Transverse colon (tissue), 4 donors: ENCODE measurements around the gene AGMO. TPM values are rescaled to one million over a fixed set of nuclear protein-coding genes. Genes with fewer than 3 reads are reported as not detected.
A peak's percentile ranks its signal among the peaks of the same experiment; 100 is the strongest.

Experiments used
- DNase-seq: peaks from one replicate; pipeline ENCODE4 v3.0.0-alpha.2; 2019
- H3K27ac ChIP-seq, 4 donors: fragments of 200-600 bp; sonication (generic); 2 replicates each; pipeline ENCODE4 v1.5.1; 2016 to 2018; ENCODE audit warnings: inconsistent platforms in 4 of 4
- H3K27me3 ChIP-seq: fragments of 200-600 bp; sonication (generic); 2 replicates; pipeline ENCODE4 v1.5.1; 2017; ENCODE audit warnings: inconsistent platforms
- H3K36me3 ChIP-seq, 4 donors: fragments of 200-600 bp; sonication (generic); 2 replicates each; pipeline ENCODE4 v1.5.1; 2017 to 2019; ENCODE audit warnings: inconsistent platforms in 4 of 4
- H3K4me1 ChIP-seq, 4 donors: fragments of 200-600 bp; sonication (generic); 2 replicates each; pipeline ENCODE4 v1.5.1; 2017 to 2020; ENCODE audit warnings: inconsistent platforms in 4 of 4
- H3K4me3 ChIP-seq, 4 donors: fragments of 200-600 bp; sonication (generic); 1 replicate in 1 of 4; 2 replicates in 3 of 4; pipeline versions ENCODE4 v1.5.1 to v1.6.1; 2017 to 2019; ENCODE audit warnings: inconsistent platforms in 4 of 4
- H3K9me3 ChIP-seq, 2 donors: fragments of 200-600 bp; sonication (generic); 2 replicates each; pipeline ENCODE4 v1.5.1; 2017 to 2019; ENCODE audit warnings: inconsistent platforms in 2 of 2
- EP300 ChIP-seq: sonication (generic); formaldehyde crosslinking; IDR thresholded peaks from one replicate; pipeline ENCODE4 v1.6.1; 2017; ENCODE audit warnings: antibody characterized with exemption, low read depth
- POLR2A ChIP-seq: fragments of 450-650 bp; IDR thresholded peaks from one replicate; pipeline ENCODE4 v1.6.1; 2016; ENCODE audit warnings: antibody characterized with exemption, mild to moderate bottlenecking, moderate library complexity
- POLR2AphosphoS5 ChIP-seq, 3 donors: sonication (generic); formaldehyde crosslinking; IDR thresholded peaks; one replicate each; pipeline ENCODE4 v1.6.1; 2016; ENCODE audit warnings: antibody characterized with exemption in 3 of 3
- WGBS, 2 donors: methylation state at CpG; one replicate each; pipeline ENCODE4 v1.1.5; 2018; ENCODE audit warnings: low coverage in 1 of 2; 5-methylcytosine and 5-hydroxymethylcytosine counted together
- in situ Hi-C, 4 donors: fragments of 200-750 bp; cut with MboI; loops; one replicate each; pipeline versions ENCODE4 v1.15.0 to v1.15.1; 2017; ENCODE audit warnings: low sequenced_read_pairs in 3 of 4, low pct_ligation_motif_present in 1 of 4, low pct_unique_long_range_greater_than_20kb in 1 of 4
- intact Hi-C: fragments of 100-400 bp; cut with DNase I; formaldehyde crosslinking; loops from one replicate; pipeline ENCODE4 v1.15.1; 2023; ENCODE audit warnings: low total_unique reads
- total RNA-seq, 4 donors: library from RNA; depleted of rRNA; stranded (reverse); fragments of >200 nt; gene quantifications; one replicate each; pipeline ENCODE4 v1.1.0, GENCODE V29; 2016
- TF ChIP-seq, protein P1 (sequence below), 5 experiments: fragments of 200-600 bp in 3 of 5; fragments of 450-650 bp in 2 of 5; sonication (generic) in 3 of 5; IDR thresholded peaks; 1 replicate in 2 of 5; 2 replicates in 3 of 5; pipeline ENCODE4 v1.5.1; 2016 to 2017; ENCODE audit warnings: antibody characterized with exemption in 5 of 5, inconsistent platforms in 3 of 5, mild to moderate bottlenecking in 2 of 5, moderate library complexity in 1 of 5

The AGMO gene
- total RNA-seq, 4 donors from 2014 or later = 1.5 to 5.7 (median 2.7) TPM; not detected in 1

DNA sequence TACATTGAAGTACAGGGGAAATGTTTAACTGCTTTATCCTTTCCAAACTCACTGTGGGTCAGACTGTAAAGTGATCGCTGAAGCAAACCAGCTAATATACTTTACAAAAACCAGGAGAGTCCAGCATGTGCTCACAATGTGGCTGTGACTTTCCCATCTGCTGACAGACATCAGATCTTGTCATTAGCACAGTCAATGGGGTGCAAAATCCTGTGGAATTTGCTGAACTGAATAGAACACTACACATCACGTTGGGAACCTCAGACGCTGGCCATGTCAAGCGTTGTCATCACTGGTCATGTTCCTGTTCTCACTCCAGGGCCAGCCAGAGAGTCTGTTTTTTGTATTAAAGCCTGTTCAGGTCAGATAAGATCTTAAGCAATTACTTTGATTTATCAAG is 83.4 kb downstream of the AGMO start:
- intact Hi-C loops (no loop called here), in situ Hi-C loops (no loop called here)
- 81 to 93% methylated on average over 3 to 4 of the region's 4 CpGs for WGBS, 2 donors
- Histone ChIP-seq H3K27me3 (no peaks in the 10 kb centered on the region), H3K4me3 (no peak overlapping the region), H3K36me3 (no peaks in the 10 kb centered on the region), H3K27ac (no peak overlapping the region), H3K4me1 (peaks cover 0 to 9% (median 0%) of the 10 kb centered on the region in 4 donors), H3K9me3 (no peaks in the 10 kb centered on the region)
- DNase-seq = no peak
- no peak for TF ChIP-seq POLR2A
- TF ChIP-seq, protein P1, sequence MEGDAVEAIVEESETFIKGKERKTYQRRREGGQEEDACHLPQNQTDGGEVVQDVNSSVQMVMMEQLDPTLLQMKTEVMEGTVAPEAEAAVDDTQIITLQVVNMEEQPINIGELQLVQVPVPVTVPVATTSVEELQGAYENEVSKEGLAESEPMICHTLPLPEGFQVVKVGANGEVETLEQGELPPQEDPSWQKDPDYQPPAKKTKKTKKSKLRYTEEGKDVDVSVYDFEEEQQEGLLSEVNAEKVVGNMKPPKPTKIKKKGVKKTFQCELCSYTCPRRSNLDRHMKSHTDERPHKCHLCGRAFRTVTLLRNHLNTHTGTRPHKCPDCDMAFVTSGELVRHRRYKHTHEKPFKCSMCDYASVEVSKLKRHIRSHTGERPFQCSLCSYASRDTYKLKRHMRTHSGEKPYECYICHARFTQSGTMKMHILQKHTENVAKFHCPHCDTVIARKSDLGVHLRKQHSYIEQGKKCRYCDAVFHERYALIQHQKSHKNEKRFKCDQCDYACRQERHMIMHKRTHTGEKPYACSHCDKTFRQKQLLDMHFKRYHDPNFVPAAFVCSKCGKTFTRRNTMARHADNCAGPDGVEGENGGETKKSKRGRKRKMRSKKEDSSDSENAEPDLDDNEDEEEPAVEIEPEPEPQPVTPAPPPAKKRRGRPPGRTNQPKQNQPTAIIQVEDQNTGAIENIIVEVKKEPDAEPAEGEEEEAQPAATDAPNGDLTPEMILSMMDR (IDR thresholded peaks at IDR 0.05) = no peak
- no peak for TF ChIP-seq EP300

DNA sequence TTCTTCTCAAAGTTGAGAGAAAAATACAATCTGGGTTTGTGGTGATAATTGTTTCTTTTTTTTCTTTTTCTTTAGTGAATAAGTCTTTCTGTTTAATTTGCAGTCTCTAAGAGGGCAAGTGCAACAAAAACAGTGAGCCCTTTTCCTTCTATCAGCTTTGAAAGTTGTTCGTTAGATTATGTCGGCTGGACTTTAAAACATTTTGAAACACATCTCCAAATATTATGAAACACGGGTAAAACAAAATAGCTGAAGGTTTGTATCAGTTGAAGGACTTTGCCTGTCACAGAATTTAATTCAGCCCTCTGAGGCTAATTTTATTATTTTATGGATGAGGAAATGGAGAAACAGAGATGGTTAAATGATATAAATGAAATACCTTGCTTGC is 85.3 kb downstream of the AGMO start:
- Histone ChIP-seq H3K27me3 (no peaks in the 10 kb centered on the region), H3K4me3 (no peak overlapping the region), H3K4me1 (peaks cover 0 to 9% (median 0%) of the 10 kb centered on the region in 4 donors), H3K9me3 (no peaks in the 10 kb centered on the region), H3K27ac (peak overlapping the region in 1 of 4 donors; percentile 39), H3K36me3 (no peaks in the 10 kb centered on the region)
- DNase-seq = no peak
- WGBS, 2 donors = 38 to 56% methylated on average over 3 of the region's 3 CpGs
- in situ Hi-C loops = no loop called here
- TF ChIP-seq EP300 (no peak), POLR2A (no peak), POLR2AphosphoS5 (IDR thresholded peaks at IDR 0.05) (no peak)
- TF ChIP-seq, protein P1 (IDR thresholded peaks at IDR 0.05) = no peak
- intact Hi-C loops = no loop called here

DNA sequence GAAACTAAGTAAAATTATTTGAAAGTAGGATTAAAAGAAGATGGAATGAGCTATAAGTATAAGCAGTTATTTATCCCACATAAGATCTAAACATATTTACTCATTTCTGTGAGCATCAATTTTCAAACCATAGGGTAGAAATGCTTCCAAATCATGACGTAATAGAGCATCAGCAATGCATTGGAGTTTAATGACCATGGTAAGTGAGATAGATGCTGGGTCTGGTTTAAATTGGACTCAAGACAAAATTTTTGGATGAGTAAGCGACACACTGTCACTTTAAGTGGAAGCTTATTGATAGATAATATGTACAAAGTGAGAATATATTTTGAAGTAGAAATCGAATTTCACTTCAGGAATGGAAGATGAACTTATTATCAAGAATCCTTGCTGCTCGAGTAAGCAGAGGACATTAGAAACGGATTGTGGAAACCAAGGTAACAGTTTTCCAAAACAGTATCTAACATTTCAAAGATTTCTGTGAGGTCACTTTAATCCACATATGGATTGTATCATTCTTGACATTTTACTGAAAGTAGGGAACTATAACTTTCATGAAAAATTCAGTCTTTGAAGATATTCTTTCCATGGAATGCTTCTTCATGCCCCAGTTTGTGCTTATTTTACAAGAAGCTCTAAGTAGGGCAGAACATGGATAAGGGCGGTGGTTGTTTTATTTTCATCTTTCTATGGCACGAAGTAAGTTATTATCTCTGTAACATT is 85.8 kb downstream of the AGMO start:
- Histone ChIP-seq H3K27ac (peak overlapping the region in 1 of 4 donors; percentile 39), H3K36me3 (no peaks in the 10 kb centered on the region), H3K4me1 (peaks cover 0 to 9% (median 0%) of the 10 kb centered on the region in 4 donors), H3K27me3 (no peaks in the 10 kb centered on the region), H3K4me3 (no peak overlapping the region), H3K9me3 (no peaks in the 10 kb centered on the region)
- intact Hi-C loops = no loop called here
- 64 to 65% methylated on average over 7 of the region's 7 CpGs for WGBS, 2 donors
- in situ Hi-C loops = no loop called here
- no peak for DNase-seq
- TF ChIP-seq EP300 (no peak), POLR2A (no peak), POLR2AphosphoS5 (IDR thresholded peaks at IDR 0.05) (no peak)
- TF ChIP-seq, protein P1 (IDR thresholded peaks at IDR 0.05) = no peak

DNA sequence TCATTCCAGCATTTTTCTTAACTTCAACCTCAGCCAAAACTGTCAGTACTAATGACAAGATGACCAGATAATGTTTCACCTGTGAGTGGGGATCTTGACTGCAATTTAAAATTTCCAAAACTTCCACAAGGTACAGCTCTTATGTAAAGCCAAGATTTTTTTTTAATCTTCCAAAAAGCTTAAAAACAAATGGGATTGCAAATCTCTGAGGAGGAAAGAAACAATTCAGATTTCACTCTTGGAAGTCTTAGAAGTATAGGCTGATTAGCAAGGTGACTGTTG is 90.2 kb downstream of the AGMO start:
- TF ChIP-seq EP300 (no peak), POLR2AphosphoS5 (IDR thresholded peaks at IDR 0.05) (no peak), POLR2A (no peak)
- TF ChIP-seq, protein P1 (IDR thresholded peaks at IDR 0.05) = no peak
- in situ Hi-C loops (no loop called here), intact Hi-C loops (no loop called here)
- no peak overlapping the region for H3K4me3 ChIP-seq
- no peak overlapping the region for H3K27ac ChIP-seq
- peaks cover 0 to 9% (median 0%) of the 10 kb centered on the region in 4 donors for H3K4me1 ChIP-seq
- H3K9me3 ChIP-seq = no peaks in the 10 kb centered on the region
- no peak for DNase-seq
- no peaks in the 10 kb centered on the region for H3K27me3 ChIP-seq
- no peaks in the 10 kb centered on the region for H3K36me3 ChIP-seq
